HG03139 (cell line): ENCODE results near the gene SETMAR.
A peak's percentile ranks its signal among the peaks of the same experiment; 100 is the strongest.
"Not testable (repeated sequence)": the region's sequence is repeated elsewhere in the genome, so short reads cannot be mapped to it uniquely, and the experiment has no call there.

ENCODE experiments used
- ATAC-seq: cut with Tn5 transposase; IDR thresholded peaks from one replicate; pipeline ENCODE4 v1.9.1; 2021; ENCODE audit not compliant: unreplicated experiment

SETMAR gene

DNA sequence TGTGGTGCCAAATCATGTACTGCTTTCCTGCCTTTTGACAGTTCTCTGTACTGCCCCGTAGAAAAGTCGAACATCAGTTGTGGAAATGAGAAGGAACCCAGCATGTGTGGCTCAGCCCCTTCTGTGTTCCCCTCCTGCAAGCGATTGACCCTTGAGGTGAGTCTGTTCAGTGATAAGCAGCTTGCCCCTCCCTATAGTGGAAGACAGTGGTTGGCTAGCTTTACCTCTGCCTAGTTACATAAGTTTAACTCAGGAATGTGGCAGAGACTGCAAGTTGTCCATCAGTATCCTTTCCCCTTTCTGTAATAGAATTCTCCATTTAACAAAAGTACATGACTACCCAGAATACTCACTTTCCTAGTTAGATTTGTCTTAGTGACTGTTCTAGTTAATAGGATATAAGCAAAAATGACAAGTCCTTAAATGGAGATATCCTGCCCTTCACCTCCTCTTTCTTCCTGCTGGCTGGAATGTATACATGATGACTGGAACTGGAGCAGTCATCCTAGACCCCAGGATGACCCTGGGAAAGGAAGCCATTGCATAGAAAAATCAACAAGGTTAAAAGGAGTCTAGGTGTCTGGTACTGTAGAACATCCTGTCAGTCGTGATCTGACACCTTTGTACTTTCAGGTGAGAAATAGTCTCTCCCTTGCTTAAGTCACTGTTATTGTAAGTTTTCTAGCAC, 10.6 kb downstream of the SETMAR start:
- ATAC-seq, result no peak

DNA sequence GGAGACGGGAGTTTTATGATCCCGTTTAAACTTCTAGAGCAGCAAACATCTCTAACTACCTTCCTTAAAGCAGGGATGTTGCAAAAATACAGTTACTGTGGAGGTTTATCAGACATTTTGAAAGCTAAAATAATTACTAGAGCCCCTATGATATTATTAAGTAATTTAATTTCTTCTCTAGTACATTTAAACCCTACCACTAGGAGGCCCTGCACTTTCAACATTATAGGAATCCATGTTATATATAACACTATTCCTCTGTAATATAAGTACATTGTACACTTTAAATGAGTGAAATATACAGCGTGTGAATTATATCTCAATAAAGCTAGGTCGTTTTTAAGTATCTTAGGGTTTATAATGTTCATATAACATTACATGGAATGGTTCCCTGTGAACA, 11.5 kb downstream of the SETMAR start:
- no peak for ATAC-seq

DNA sequence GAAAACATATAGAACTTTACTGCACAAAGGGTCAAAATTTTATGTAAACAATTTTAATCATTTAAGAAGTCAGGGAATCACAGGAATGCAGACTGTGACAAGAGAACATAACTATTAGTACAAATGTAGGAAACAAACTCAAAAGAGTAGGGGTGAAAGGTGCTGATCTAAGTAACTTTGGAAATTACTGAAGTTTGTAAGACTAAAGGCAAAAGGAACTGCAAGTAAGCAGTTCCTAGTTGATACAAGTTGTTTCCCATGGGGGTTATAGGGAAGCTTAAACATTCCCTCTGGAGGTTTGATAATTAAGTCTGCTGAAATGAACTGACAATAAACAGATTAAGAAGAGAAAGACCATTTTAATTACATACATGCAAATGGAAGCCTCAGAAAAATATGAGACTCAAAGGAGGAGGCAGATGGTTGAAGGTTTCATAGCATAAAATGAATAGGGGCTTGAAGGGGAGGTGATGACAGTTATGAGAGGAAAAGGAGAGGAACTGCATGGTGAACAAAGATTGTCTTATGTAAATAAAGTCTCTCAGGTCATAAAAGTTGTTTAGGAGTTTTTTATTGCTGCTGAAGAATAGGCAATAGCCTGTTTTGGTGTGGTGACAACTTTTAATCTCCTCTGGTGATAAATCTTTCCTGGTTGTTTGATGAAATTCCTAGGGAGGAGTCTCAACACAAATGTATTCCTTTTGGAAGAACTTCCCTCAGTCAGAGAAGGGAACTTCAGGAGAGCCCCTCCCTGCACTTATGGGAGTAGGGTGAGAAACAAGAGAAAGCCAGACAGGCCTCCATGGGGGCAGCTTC, 17.1 kb downstream of the SETMAR start:
- no peak for ATAC-seq

DNA sequence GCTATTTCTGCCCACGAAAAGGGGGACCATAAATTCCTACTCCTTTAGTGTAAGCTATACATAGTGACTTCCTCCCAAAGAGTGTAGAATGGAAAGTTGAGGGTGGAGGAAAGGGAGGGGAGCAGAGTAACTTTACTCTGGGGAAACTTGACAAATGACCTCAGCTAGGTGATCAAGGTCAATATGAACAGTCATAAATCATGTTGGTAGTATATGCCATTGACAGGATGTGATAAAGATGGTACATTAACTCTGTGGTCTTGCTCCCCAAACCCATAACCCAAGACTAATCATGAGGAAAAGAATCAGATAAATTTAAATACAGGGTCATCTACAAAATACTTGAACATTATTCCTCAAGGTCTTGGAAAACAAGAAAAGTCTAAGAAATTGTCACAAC, 18.6 kb downstream of the SETMAR start:
- no peak for ATAC-seq

DNA sequence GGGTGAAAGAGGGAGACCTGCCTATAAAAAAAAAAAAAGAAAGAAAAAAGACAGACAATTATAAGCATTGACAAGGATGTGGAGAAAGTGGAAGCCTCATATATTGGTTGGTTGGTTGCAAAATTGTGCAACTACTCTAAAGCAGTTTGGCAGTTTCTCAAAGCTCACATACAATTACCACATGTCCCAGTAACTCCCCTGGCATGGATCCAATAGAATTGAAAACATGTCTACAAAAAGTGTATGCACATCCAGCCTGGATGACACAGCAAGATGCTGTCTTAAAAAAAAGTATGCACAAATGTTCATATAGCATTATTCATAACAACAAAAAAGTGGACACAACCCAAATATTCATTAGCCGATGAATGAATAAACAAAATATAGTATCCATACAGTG, 19.5 kb downstream of the SETMAR start:
- ATAC-seq, result no peak

DNA sequence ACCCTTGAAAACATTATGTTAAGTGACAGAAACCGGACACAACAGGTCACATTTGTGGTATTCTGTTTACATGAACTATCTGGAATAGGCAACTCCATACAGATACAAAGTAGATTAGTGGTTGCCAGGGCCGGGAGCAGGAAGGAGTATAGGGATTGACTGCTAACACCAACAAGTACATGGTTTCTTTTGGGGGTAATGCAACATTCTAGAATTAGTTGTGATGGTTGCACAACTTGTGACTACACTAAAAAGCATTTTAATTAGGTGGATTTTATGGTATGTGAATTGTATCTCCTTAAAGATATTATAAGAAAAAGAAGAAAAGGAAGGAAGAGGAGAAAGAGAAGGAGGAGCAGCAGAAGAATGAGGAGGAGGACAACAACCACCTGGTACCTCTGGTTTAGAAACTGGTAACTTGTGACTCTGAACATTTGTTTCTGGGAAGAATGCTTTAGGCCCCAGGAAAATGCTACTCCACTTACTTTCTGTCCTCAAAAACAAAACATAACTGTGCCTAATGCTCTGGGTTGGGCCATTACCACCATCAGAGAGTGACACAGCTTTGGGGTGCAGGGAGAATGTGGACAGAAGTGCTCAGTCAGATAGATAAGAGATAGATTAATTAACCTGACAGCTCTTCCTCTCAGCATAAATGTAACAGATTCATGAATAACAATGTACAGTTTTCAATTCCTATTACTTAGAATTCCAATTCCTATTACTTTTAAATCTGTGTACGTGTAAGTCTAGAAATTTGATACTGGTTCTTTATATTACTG, 20.3 kb downstream of the SETMAR start:
- no peak for ATAC-seq

DNA sequence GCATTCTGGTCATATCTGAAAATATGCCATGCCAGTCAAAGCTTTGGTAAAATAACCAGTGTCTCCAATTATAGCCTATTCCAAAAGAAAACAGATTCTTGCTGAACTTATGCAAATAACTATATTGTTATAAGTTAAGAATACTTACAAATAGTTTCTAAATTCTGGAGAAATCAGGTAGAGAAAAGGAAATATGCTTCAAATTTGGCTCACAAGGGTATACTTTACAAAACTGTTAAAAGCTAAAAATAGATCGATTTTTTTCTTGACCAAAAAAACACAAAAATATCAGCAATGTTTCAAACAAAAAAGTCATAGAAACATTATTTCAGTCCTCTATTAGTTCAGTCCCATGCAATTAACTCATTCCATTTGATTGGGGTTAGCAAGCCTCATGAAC, 23.7 kb downstream of the SETMAR start:
- no peak for ATAC-seq

DNA sequence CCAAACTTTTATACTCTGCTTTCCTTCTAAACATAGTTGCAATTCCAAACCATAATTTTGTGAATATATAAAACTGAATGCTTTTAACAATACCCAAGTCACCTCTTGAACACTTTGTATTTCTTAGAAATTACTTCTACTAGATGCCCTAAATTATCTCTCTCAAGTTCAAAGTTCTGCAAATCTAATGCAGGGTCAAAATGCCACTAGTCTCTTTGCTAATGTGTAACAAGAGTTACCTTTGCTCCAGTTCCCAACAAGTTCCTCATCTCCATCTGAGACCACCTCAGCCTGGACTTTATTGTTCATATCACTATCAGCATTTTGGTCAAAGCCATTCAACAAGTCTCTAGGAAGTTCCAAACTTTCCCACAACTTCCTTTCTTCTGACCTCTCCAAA, 26.6 kb downstream of the SETMAR start:
- not testable (repeated sequence) for ATAC-seq

DNA sequence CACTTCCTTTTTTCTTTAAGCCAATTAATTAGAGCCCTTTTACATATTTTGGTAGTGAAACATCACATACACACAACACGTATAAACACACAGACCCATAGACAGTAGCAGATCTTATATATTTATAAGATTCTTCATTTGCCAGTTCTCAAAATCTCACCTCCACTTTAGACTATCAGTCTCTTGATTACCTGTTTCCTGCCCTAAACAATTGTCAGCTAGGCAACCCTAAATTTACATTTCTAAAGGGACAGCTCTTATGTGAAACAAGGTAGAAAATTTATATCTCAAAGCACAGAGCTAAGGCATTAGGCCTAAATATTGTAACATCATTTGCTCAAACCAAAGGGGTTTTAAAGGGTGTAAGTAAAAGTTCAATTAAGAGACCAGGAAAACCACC, 28.9 kb downstream of the SETMAR start:
- ATAC-seq, result no peak

DNA sequence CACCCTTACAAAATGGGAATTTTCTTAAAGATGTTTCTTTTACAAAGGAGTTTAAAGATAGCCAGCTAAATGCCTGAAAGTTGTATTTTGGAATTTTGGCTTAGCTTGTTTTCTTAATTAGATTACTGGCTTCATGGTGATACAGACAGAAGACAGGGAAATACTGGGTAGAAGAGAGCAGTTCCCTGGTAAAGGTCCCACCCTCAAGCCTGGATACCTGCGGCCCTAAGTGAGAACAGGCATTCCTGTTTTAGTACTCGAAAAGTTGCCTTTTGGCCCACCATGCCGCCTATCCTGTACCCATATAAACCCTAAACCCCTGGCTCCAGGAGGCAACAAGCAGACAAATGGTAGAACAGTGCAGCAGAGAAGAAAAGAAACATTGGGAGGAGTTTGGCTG, 29.4 kb downstream of the SETMAR start:
- ATAC-seq, result no peak

DNA sequence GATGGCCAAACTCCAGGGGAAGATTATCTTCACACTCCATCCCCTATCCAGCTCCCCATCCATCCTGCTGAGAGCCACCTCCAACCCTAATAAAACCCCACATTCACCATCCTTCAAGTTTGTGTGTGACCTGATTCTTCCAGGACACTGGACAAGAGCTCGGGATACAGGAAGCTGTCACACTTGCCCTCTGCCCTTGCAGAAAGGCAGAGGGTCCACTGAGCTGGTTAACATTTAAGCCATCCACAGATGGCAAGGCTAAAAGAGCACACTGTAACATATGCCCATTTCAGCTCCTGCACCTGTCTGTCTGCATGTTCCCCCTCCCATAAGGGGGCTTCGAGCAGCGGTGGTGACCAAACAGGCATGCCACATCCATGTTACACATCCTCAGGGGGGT, 29.8 kb downstream of the SETMAR start:
- ATAC-seq, result no peak

DNA sequence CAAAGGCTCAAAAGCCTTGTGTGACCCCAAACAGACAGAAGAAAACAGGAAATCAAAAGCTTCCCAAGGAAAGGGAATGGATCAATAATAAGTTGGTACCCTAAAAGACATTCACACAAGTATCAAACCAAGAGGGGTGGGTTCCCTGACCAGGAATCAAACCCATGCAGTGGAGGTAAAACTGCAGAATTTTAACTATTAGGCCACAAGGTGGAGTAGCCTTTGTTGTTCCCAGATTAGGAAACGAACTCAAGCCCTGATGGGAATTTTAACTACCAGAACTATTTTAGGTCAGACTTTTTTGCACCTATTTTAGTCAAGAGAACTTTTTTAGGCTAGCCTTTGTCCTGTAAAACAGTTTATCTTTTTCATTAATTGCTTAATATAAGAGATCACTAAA, 31.4 kb downstream of the SETMAR start:
- ATAC-seq, result no peak

DNA sequence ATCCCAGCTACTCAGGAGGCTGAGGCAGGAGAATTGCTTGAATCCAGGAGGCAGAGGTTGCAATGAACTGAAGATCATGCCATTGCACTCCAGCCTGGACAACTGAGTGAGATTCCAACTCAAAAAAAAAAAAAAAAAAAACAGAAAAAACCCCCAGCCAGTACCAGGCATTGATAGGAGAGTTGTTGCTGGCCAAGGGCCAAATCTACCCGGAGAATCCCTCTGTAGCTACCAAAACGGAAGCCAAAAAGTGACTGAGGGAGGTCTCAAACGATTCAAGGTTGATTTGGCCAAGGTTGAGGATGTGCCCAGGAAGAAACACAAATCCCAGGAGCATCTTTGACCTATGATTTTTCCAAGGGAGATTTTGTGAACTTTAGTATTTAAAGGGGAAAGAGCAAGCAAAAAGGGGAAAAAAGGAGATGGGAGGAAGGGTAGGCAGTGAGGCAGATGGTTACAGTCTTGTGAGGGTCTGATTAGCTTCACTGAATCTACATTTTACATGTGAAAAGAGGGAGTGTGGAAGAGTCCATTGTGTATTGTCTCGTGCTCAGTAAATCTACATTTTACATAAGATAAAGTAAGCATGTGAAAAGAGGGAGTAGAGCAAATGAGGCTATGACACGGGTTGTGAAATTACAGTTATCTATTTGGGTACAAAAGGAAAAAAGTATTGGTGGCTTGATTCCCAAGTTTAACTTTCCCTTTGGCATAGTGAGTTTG, 32.8 kb downstream of the SETMAR start:
- ATAC-seq, result no peak

DNA sequence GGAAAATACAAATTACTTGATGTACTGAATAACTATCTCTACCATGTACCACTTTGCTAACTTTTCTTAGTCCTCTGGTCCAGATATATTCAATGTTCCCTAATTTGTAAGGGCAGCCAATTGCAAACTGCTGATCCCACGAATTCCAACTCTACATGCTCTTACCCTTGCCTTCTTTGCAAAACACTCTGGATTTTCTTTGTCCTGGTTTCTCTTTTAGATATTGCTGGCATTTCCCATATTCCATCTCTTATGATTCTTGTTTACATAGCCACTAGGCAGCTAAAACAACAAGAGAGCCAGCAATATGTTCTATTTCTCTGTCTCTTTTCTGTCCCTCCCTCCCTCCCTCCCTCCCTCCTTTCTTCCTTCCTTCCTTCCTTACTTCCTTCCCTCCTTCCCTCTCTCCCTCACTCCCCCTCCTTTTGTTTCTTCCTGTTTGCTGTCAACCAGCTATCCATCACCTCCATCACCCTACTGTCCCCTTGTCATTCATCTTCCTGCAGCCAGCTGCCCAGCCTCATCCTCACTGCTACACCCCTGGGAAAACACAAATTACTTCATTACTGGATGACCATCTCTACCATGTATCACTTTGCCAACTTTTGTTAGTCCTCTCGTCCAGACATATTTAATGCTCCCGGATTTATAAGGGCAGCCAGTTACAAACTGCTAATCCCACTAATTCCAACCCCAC, 33.8 kb downstream of the SETMAR start:
- no peak for ATAC-seq

DNA sequence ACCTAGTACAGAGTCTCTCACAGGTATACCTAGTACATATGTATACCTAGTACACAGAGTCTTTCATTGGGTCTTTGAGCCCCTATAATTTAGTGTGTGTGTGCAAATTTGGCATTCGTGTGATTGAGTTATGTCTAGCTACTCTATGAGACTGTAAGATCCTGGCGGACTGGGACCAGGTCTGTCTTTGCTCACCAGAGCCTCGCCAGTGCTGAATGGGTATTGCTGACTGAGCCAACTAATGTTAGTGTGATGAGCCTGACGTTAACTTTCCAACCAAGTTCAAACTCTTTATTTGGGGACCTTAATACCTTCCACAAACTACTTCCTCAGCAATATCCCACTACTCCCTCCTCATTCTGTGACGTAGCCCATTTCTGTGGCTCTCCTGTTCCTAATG, 35.6 kb downstream of the SETMAR start:
- ATAC-seq, result no peak

DNA sequence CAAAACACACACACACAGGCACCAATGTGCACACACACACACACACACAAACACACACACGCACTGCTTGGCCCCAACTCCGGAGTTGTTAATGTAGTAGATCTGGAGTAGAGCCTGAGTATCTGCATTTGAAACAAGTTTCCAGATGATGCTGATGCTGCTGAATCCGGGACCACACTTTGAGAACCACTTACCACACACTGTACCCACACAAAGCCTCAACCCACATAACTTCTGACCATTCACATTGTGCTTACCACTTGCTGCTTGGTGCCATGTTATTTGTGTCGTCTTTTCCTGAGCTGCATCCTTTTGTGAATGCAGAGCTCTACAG, 36.9 kb downstream of the SETMAR start:
- no peak for ATAC-seq

DNA sequence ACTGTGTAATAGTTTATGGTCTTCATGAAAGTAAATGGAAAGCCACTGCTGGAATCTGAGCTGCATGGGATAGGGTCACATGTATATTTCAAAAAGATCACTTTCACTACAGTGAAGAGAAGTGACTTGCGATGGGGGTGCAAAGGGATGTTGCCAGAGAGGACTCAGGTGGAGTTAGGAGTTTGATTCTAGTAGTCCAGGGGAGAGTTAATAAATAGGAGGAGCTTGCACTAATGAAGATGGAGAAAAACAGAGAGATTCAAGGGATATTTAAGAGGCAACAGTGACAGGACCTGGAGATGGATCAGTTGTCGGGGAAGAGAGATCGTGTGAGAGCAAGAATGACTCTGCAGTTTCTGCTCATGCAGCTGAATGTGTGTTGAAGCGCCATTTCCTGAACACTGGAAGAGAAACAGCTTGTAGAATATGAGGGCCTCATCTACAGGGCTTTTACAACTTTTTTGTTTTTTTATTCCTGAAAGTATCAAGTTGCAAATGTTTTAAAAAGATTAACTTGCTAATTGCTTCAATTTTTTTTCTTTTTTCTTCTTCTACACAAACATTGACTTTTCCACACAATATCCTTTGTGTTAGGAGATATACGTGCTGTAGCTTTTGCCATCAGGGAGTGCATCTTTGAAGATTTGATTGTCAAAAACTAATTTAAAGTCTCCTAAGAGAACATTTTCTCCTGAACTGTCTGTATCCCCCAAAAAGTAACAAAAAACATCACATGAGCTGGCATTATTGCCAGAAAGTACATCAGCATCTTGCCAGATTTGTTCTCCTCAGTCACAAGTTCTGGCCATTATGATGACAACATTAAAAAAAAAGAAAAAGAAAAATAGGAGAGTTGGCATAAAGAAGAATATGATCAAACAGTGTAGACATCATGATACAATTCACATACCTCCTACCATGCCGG, 37.5 kb downstream of the SETMAR start:
- no peak for ATAC-seq

DNA sequence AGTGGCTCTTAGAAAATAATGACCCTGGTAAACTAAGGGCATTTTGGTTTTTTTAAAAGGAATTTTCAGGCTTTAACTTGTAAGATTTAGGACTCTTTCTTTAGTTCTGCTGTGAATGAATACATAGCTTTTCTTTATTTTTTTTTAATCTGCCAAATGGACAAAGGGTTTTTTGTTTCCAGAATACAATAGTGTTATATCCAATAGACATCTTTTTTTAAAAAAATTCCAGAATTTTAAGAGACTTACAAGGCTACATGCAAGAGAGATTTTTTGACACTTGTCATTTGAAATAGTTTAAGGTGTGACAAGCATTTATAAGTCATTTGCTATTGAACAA, 38.1 kb downstream of the SETMAR start:
- no peak for ATAC-seq

DNA sequence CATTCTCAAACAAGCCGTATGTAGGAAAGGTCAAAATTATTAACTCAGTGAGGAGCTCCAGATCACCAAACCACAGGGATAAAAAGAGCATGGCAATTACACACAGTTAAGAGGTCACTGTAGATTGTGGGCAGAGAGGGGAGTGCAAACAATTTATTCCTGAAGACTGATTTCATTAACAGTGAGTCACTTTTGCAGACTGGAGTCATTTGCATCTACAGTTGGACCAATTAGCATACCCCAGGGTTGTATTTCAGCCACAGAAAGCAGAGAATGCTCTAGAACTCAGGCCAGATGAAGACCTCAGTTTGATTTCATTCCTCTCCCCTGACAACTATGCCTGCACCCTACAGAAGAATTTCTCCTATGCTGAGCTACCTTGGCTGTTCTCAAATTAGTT, 40.1 kb downstream of the SETMAR start:
- ATAC-seq, result no peak

DNA sequence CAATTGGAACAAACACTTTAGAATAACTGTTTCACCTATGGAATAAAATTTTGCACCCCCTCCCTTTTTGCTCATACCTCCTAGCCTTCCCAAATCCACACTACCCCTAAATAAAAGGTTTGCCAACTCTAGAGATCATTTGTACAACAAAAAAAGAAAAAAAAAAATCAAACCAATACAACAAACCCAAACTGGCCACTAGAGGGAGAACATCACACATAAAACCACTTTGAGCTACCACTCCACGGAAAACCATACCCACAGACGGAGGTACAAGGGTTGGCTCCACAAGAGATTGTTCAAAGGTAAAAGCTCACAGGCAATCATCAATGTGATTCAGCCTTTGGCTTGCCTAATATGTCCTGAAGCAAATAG, 47.6 kb downstream of the SETMAR start:
- ATAC-seq, result peak; percentile 94
